HG03378 (cell line): ENCODE data around the gene HTR4.
A peak's percentile ranks its signal among the peaks of the same experiment; 100 is the strongest.
"Not testable (repeated sequence)": the region's sequence is repeated elsewhere in the genome, so short reads cannot be mapped to it uniquely, and the experiment has no call there.

ENCODE experiments used
- ATAC-seq: cut with Tn5 transposase; IDR thresholded peaks from one replicate; pipeline ENCODE4 v1.9.1; 2021; ENCODE audit warnings: mild to moderate bottlenecking, moderate library complexity; ENCODE audit not compliant: unreplicated experiment

Gene HTR4

DNA sequence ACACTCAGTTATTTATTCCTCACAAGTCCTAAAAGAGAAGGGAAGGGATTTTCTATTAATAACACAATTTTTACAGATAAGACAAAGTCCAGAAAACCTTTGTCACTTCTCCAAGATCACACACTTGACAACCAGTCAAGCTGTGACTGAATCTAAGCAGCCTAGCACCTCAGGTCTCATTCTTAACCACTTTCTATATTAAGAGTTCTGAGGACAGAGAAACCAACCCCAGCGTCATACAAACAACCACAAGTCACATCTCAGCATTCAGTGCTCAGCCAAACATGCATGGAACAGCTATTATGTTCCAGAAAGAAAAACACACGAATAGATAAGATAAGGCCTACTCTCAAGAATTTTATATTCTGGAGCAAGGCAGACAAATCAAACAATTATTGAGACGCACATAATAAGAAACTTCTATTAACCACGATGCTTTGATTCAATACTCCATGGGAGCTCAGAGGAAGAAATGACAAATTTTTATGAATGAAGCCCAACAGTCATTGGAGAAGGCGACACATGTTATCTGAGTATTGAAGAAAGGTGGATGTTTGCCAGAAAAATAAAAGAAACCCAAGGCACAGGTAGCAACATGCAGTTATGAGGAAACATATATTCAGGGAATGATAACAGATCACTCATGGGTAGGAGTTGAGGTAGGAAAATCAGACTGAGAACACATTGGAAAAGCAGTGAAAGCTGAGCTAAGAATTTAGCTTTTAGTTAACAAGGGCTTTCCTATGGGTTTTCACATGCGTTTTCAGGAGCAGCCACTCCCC lies 113.1 kb downstream of the HTR4 start:
- no peak for ATAC-seq

GRCh38 chr5:148540647-148541046 lies 113.7 kb downstream of the HTR4 start:
- ATAC-seq, result no peak

DNA sequence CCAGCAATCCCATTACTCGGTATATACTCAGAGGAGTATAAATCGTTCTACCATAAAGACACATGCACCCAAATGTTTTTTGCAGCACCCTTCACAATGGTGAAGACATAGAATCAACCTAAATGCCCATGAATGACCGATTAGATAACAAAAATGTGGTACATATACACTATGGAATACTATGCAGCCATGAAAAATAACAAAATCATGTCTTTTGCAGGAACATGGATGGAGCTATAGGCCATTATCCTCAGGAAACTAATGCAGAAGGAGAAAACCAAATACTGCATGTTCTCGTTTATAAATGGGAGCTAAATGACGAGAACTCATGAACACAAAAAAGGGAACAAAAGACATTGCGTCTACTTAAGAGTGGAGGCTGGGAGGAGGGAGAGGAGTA lies 114.5 kb downstream of the HTR4 start:
- no peak for ATAC-seq

DNA sequence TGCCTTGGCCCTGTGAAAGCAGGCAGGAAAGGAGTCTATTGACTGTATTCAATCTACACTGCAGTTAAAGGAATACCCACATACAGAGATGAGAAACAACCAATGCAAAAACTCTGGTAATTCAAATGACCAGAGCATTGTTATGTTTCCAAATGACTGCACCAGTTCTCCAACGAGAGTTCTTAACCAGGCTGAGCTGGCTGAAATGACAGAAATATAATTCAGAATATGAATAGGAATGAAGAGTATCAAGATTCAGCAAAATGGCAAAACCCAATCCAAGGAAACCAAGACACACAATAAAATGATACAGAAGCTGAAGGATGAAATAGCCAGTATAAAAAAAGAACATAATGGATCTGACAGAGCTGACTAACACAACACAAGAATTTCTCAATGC lies 119.1 kb downstream of the HTR4 start:
- no peak for ATAC-seq

GRCh38 chr5:148532969-148533670 lies 121.2 kb downstream of the HTR4 start:
- ATAC-seq, result no peak

- ATAC-seq, result not testable (repeated sequence)
These were observed 124.9 kb downstream of the HTR4 start for GRCh38 chr5:148529450-148529849.

DNA sequence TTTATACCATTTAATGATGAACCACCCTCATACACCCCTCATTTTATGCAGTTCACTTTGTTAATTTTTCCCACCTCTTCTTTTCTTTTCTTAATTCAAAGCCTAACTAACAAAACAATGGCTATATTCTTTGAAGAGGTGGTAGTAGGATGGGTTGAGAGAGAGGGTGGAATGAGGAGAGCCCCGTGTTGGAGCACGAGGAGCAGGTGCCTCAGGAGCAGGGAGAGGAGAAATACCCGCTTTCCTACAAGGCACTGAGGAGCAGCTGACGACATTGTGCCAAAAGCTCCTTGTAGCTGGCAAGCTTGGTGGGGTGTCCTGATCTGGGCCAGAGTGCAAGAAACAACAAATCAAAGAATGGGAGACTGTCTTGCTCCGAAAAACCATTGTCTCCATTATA lies 129.6 kb downstream of the HTR4 start:
- ATAC-seq, result no peak

DNA sequence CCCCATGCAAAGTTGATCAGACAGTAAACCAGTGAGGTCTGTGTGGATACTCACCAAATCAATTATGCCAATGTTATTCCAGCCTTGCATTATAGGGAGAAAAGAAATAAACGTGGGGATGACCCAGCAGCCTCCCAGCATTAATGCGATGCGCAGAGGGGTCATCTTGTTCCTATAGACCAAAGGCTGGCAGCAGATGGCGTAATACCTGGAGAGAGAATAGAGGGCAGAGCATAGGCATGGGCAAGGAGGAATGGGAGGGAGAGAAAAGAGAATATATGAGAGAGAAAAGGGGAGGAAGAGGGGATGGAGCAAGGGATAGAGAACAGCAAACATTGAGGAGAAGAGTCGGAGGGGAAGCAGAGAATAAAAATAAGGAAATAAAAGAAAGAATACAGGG lies 131.2 kb downstream of the HTR4 start:
- no peak for ATAC-seq

GRCh38 chr5:148515460-148515859 lies 138.9 kb downstream of the HTR4 start:
- ATAC-seq, result no peak

DNA sequence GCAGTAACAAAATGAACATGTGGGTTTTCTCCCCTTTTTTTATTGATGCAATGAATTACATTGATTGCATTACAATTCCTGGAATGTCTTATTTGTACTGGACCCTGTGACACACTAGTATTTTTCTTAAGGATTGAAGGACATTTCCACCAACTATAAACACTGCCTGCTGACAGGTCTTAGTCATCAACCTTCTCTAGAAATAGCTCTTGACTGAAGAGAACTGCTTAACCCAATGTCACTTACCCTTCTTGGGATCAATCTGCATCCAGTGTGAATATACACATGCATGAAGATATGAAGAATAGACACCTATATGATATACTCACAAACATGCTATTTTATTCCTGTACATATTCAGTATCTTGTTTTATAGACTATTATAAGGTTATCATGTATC lies 140.0 kb downstream of the HTR4 start:
- no peak for ATAC-seq

GRCh38 chr5:148512498-148512897 lies 141.8 kb downstream of the HTR4 start:
- ATAC-seq, result no peak

GRCh38 chr5:148511810-148512347 lies 142.4 kb downstream of the HTR4 start:
- peak; percentile 97 for ATAC-seq

DNA sequence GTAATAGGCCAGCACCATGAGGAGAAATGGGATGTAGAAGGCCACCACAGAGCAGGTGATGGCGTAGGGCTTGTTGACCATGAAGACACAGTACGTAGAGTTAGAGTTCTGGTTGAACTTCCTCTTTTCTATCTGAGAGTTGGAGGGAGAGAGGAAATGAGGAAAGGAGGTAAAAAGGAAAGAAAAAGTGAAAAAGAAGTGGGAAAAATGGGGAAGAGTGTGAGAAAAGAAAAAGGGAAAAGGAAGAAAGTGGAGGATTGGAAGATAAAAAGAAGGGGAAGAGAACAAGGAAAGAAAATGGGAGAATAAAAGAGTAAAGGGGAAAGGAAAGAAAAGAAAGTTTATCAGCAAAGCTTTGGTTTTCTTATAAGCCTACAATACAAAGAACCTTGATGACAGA lies 144.4 kb downstream of the HTR4 start:
- no peak for ATAC-seq

DNA sequence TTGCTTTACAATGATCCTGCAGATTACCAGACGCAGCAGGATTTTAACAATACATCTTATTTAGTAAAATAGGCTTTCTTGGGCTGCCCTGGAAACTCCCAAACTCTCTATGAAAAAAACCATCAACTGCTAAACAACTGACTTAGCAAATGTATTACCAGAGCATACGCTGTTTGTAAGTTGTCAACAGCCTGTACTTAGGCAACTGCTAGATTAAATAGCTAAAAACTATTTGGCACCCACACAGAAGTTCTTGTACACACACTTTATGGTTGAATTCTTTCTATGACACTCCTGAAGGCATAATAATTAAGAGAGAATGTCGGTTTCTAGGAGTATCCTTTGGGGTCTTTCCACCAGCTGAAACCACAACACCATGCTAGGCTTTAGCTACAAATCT lies 146.7 kb downstream of the HTR4 start:
- no peak for ATAC-seq

GRCh38 chr5:148499452-148499851 lies 154.9 kb downstream of the HTR4 start:
- no peak for ATAC-seq

DNA sequence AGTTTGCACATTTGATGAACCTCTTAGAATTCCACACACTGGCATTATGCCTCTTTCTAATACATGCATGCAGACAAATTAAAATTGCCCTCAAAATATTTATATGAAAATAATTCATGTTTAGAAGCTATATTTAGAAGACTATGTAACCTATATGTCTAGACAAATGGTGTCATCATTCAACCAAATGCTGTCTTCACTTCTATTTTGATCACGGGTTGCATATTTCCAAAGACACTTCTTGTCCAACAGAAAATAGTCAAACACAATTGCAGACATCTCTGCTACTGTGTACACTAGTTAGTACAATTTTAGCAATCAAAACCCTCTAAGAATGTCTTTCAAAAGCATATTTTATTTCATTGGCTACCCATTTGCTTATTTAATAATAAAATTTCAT lies 156.6 kb downstream of the HTR4 start:
- ATAC-seq, result no peak

- no peak for ATAC-seq
These were observed 162.0 kb downstream of the HTR4 start for GRCh38 chr5:148492351-148492750.

GRCh38 chr5:148491793-148492184 lies 162.5 kb downstream of the HTR4 start:
- ATAC-seq, result no peak

GRCh38 chr5:148491015-148491792 lies 163.1 kb downstream of the HTR4 start:
- no peak for ATAC-seq

DNA sequence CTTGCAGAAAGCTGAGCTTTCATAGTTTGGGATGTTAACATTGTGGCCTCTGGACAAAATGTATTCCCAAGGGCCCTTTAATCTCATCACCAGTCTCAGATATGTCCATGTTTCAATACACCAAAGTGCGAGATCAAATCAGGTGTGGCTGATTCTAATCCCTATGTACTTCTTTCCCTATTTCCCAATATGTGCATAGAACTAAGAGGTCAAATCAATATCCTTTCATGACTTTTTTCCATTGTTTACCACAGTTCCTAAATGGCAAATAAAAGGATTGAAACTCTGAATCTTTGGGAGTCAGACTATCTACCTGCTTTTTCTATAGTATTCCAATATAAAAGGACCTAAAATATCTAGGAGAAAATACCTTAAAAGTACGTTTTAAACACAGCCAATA lies 165.6 kb downstream of the HTR4 start:
- ATAC-seq, result no peak

GRCh38 chr5:148486456-148486855 lies 167.9 kb downstream of the HTR4 start:
- no peak for ATAC-seq
